Left lung (tissue), 10 donors: ENCODE measurements around the gene DSTN. TPM values are rescaled to one million over a fixed set of nuclear protein-coding genes. Genes with fewer than 3 reads are reported as not detected.
A peak's percentile ranks its signal among the peaks of the same experiment; 100 is the strongest.

ENCODE experiments used
- ATAC-seq: fragments of 200-7000 bp; cut with Tn5 transposase; one replicate; pipeline ENCODE4 v1.9.1; 2020; ENCODE audit warnings: moderate library complexity
- DNase-seq, 4 donors: peaks; one replicate each; pipeline ENCODE4 v3.0.0-alpha.2; 2013 to 2020
- H3K27ac ChIP-seq, 2 donors: fragments of 200-600 bp; sonication (generic) in 1 of 2; one replicate each; pipeline versions ENCODE4 v1.5.0 to v1.8.0; 2020 to 2021
- H3K27me3 ChIP-seq, 2 donors: fragments of 200-600 bp; sonication (generic) in 1 of 2; one replicate each; pipeline versions ENCODE4 v1.5.0 to v1.8.0; 2020 to 2021
- H3K36me3 ChIP-seq, 2 donors: fragments of 200-600 bp; sonication (generic) in 1 of 2; one replicate each; pipeline versions ENCODE4 v1.5.0 to v1.8.0; 2020 to 2021
- H3K4me1 ChIP-seq, 2 donors: fragments of 200-600 bp; one replicate each; pipeline ENCODE4 v1.8.0; 2021
- H3K4me3 ChIP-seq, 2 donors: fragments of 200-600 bp; sonication (generic) in 1 of 2; one replicate each; pipeline versions ENCODE4 v1.5.0 to v1.8.0; 2020 to 2021; ENCODE audit warnings: mild to moderate bottlenecking in 1 of 2
- H3K9me3 ChIP-seq, 2 donors: fragments of 200-600 bp; sonication (generic) in 1 of 2; one replicate each; pipeline versions ENCODE4 v1.5.0 to v1.8.0; 2020 to 2021
- intact Hi-C, 2 donors: fragments of 100-400 bp; cut with DNase I; formaldehyde crosslinking; loops; one replicate each; pipeline versions ENCODE4 v1.11.2 to v1.14.2; 2022
- polyA plus RNA-seq, 6 donors: library from polyadenylated mRNA; unstranded; fragments of 120-200 nt; gene quantifications; one replicate each; pipeline ENCODE4 v1.2.1, GENCODE V29; 2013; ENCODE audit not compliant: insufficient read length in 6 of 6
- total RNA-seq, 2 donors: library from RNA; stranded (reverse); fragmentation: NEBNext Ultra II Directional; extraction: Animal tissue kit (Norgen Biotek cat#: 25700); gene quantifications; one replicate each; pipeline ENCODE4 v1.2.1, GENCODE V29; 2021
- TF ChIP-seq, protein P1 (sequence below), 2 donors: fragments of 200-600 bp; sonication (generic) in 1 of 2; IDR thresholded peaks; one replicate each; pipeline versions ENCODE4 v1.5.0 to v1.8.0; 2021; ENCODE audit warnings: antibody characterized with exemption in 2 of 2
- donor health status: DM: no; HTN: yes; CAD: no.
- donor health status: DM: no; HTN: no; CAD: no.

Gene DSTN
- total and polyA plus RNA-seq, 8 donors: 340 to 551 (median 366) TPM

DNA sequence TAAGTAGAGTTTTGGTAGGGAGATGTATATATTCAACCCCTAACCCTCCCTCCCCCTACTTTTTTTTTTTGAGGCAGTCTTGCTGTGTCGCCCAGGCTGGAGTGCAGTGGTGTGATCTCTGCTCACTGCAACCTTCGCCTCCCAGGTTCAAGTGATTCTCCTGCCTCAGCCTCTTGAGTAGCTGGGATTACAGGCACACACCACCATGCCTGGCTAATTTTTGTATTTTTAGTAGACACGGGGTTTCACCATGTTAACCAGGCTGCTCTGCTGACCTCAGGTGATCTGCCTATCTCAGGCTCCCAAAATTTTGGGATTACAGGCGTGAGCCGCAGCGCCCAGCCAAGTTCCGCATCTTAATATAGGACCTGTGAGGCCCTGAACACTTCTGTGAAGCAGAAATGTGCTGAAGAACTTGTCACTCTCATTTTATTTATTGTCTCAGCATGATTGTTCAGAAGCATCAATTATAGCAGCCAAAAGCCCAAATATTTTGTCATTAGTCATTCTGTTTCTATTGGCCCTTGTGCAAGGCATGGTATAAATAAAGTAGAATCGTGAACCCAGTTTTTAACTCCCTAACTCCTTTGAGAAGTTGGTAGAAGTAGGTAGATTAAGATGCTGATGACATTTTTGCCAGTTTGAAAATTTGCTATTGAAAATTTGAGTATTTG, 19.4 kb downstream of the DSTN start:
- Histone ChIP-seq H3K4me1 (peaks cover 29 to 45% of the 10 kb centered on the region in 2 donors), H3K27me3 (no peaks in the 10 kb centered on the region), H3K27ac (no peak overlapping the region), H3K9me3 (no peaks in the 10 kb centered on the region), H3K36me3 (peaks cover 0 to 11% of the 10 kb centered on the region in 2 donors), H3K4me3 (no peak overlapping the region)
- TF ChIP-seq, protein P1, sequence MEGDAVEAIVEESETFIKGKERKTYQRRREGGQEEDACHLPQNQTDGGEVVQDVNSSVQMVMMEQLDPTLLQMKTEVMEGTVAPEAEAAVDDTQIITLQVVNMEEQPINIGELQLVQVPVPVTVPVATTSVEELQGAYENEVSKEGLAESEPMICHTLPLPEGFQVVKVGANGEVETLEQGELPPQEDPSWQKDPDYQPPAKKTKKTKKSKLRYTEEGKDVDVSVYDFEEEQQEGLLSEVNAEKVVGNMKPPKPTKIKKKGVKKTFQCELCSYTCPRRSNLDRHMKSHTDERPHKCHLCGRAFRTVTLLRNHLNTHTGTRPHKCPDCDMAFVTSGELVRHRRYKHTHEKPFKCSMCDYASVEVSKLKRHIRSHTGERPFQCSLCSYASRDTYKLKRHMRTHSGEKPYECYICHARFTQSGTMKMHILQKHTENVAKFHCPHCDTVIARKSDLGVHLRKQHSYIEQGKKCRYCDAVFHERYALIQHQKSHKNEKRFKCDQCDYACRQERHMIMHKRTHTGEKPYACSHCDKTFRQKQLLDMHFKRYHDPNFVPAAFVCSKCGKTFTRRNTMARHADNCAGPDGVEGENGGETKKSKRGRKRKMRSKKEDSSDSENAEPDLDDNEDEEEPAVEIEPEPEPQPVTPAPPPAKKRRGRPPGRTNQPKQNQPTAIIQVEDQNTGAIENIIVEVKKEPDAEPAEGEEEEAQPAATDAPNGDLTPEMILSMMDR (IDR thresholded peaks at IDR 0.05): no peak
- DNase-seq (no peak), ATAC-seq (no peak)
- intact Hi-C loops: no loop called here

DNA sequence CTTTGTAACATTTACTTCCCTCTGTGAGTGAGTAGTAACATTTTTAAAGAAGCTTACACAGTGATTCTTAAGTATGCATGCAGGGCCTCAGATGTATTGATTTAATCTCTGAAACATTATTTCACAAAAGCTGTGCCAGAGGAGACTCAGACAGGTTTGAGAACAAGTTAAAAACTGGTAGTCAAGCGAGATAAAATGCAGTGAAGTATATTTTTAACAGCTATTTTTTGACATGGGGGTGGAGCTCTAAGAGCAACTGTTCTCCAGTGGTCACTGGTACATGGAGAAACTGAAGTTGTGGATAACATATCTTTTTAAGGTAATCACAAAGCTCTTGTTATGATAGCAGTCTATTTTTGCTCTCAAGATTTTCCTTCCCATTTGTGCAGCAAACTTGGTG, 20.4 kb downstream of the DSTN start:
- H3K27me3 ChIP-seq: no peaks in the 10 kb centered on the region
- H3K4me1 ChIP-seq: peaks cover 29 to 42% of the 10 kb centered on the region in 2 donors
- H3K27ac ChIP-seq: no peak overlapping the region
- peaks cover 0 to 10% of the 10 kb centered on the region in 2 donors for H3K36me3 ChIP-seq
- intact Hi-C loops: no loop called here
- TF ChIP-seq, protein P1 (IDR thresholded peaks at IDR 0.05): no peak
- ATAC-seq: peak; percentile 7
- no peak for DNase-seq
- H3K4me3 ChIP-seq: no peak overlapping the region
- no peaks in the 10 kb centered on the region for H3K9me3 ChIP-seq

DNA sequence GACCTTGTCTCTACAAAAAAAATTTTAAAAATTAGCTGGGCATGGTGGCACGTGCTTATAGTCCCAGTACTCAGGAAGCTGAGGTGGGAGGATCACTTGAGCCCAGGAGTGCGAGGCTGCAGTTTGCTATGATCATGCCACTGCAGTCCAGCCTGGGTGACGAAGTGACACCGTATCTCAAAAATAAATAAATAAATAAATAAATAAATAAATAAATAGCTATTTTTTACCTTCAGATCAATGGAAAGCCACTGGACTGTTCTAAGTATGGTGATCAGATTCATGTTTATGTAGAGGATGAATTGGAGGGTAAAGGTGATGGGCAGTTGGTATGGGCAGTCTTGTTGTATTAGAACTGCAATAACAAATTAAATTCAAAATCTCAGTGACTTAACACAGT, 24.0 kb downstream of the DSTN start:
- peak overlapping the region in 1 of 2 donors; percentile 62 for H3K27ac ChIP-seq
- intact Hi-C loops: no loop called here

DNA sequence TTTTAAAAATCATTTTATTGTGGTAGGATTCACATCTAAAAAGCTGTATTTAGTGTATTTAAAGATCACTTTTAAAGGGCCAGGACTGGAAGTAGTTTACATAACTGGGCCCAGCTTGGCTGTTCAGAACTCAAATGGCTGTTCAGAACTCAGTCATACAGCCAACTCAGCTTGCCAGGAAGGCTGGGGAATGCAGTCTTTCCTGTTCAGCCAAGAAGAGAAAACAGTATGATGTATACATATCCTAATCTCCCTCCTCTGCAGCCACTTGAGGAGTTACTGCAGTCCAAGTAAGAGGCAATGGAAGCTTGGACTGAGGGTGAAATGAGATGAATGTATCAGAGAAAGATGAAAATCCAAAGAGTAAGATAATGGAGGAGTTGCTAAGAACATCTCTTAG, 24.6 kb downstream of the DSTN start:
- Histone ChIP-seq H3K36me3 (peaks cover 0 to 10% of the 10 kb centered on the region in 2 donors), H3K4me1 (peaks cover 26 to 52% of the 10 kb centered on the region in 2 donors), H3K27me3 (no peaks in the 10 kb centered on the region), H3K9me3 (no peaks in the 10 kb centered on the region), H3K4me3 (no peak overlapping the region), H3K27ac (peak overlapping the region in 1 of 2 donors; percentile 62)
- ATAC-seq (peak; percentile 85), DNase-seq (peak in 3 of 4 donors; percentile 68 to 91 (median 70))
- intact Hi-C loops: no loop called here
- TF ChIP-seq, protein P1 (IDR thresholded peaks at IDR 0.05): no peak

More for the DNA sequence above, 24.0 kb downstream of the DSTN start:
- no peak for DNase-seq
- Histone ChIP-seq H3K27me3 (no peaks in the 10 kb centered on the region), H3K9me3 (no peaks in the 10 kb centered on the region), H3K4me3 (no peak overlapping the region), H3K4me1 (peaks cover 29 to 52% of the 10 kb centered on the region in 2 donors), H3K36me3 (peaks cover 0 to 10% of the 10 kb centered on the region in 2 donors)
- ATAC-seq: no peak
- TF ChIP-seq, protein P1 (IDR thresholded peaks at IDR 0.05): no peak

DNA sequence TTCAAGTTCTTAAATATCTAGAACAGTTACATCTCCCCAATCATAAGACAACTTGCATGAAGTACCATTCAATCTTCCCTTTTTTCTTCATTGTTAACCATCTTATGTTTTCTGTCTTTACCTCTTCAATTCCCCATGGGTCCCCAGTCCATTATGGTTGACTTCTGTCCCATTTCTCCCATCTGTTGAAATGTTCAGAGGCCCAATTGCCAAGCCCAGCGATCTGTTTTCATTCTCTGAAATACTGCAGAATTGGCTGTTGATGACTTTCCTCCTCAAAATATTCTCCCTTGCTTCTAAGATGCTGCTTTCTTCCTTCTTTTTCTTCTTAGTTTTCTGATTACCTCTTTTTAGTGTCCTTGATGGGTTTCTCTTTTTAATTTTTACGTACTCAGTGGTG, 26.0 kb downstream of the DSTN start:
- intact Hi-C loops: no loop called here
- no peak overlapping the region for H3K4me3 ChIP-seq
- TF ChIP-seq, protein P1 (IDR thresholded peaks at IDR 0.05): no peak
- H3K36me3 ChIP-seq: peaks cover 0 to 10% of the 10 kb centered on the region in 2 donors
- DNase-seq (no peak), ATAC-seq (no peak)
- H3K27ac ChIP-seq: no peak overlapping the region
- no peaks in the 10 kb centered on the region for H3K27me3 ChIP-seq
- H3K9me3 ChIP-seq: no peaks in the 10 kb centered on the region
- peaks cover 17 to 42% of the 10 kb centered on the region in 2 donors for H3K4me1 ChIP-seq
